Activated B cell treated with CpG ODN at 0.5 μM for 24 hours (primary cell): ENCODE measurements around the gene PCP2. TPM values are rescaled to one million over a fixed set of nuclear protein-coding genes. Genes with fewer than 3 reads are reported as not detected.
A peak's percentile ranks its signal among the peaks of the same experiment; 100 is the strongest.

Experiments
- ATAC-seq: fragments of 200-7000 bp; cut with Tn5 transposase; one replicate; pipeline ENCODE4 v1.10.0; 2021; ENCODE audit warnings: low read depth, mild to moderate bottlenecking, moderate library complexity
- CTCF ChIA-PET: fragments of 350-600 bp; sonication (Branson Sonifier 250); formaldehyde crosslinking; loops from one replicate; lab custom pipeline; 2021; ENCODE audit warnings: antibody characterized with exemption; lab: Charles Lee
- POLR2A ChIA-PET: fragments of 350-600 bp; sonication (Branson Sonifier 250); formaldehyde crosslinking; loops from one replicate; lab custom pipeline; 2021; ENCODE audit warnings: antibody characterized with exemption; lab: Charles Lee
- DNase-seq: peaks from one replicate; pipeline ENCODE4 v3.0.0; 2022
- H3K27ac Mint-ChIP-seq: one replicate; pipeline ENCODE4 v1.8.0; 2020; ENCODE audit warnings: mixed read lengths
- H3K27me3 Mint-ChIP-seq: one replicate; pipeline ENCODE4 v1.8.0; 2021; ENCODE audit warnings: mixed read lengths
- H3K36me3 Mint-ChIP-seq: one replicate; pipeline ENCODE4 v1.8.0; 2021; ENCODE audit warnings: low read depth, mixed read lengths
- H3K4me1 Mint-ChIP-seq: one replicate; pipeline ENCODE4 v1.8.0; 2021; ENCODE audit warnings: mixed read lengths
- H3K4me3 Mint-ChIP-seq: one replicate; pipeline ENCODE4 v1.8.0; 2020; ENCODE audit warnings: mild to moderate bottlenecking, mixed read lengths
- H3K9me3 Mint-ChIP-seq: one replicate; pipeline ENCODE4 v1.8.0; 2020; ENCODE audit warnings: mixed read lengths
- intact Hi-C: fragments of 100-400 bp; cut with micrococcal nuclease; formaldehyde crosslinking; loops from one replicate; pipeline ENCODE4 v1.15.1; 2024
- total RNA-seq: library from RNA; stranded (reverse); gene quantifications from 2 replicates; pipeline ENCODE4 v1.2.3, GENCODE V29; 2022
- TF ChIP-seq, protein P1 (sequence below): fragments of 200-600 bp; IDR thresholded peaks from one replicate; pipeline ENCODE4 v1.8.0; 2022; ENCODE audit warnings: antibody characterized with exemption, mild to moderate bottlenecking

The PCP2 gene
- total RNA-seq, 1 donor from 2014 or later, result 2.1 TPM

DNA sequence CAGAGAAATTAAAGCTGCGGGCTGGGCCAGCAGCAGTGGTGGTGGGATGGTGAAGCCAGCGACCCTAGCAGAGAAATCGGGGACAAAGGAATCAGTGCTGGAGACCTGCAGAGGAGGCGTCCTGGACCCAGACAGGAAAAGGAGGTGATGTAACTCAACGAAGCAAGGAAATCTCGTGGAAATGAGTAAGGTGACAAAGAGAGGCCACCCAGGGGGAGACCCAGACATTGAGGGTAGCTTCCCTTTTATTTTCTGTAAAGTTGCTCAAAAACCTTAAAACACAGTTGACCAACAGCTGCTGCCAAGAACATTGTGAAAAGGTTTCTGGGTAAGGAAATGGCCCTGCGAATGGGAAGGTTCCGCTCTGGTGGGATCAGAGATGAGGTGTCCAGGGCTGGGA is 22.1 kb upstream of the PCP2 start:
- DNase-seq (no peak), ATAC-seq (no peak)
- ChIA-PET CTCF (interaction anchor here (0.6 kb wide), 1 partner anchor 150 kb away, joined by 3 read pairs; no protein-coding TSS in a partner anchor), POLR2A (interaction anchor here (1.2 kb wide), 1 partner anchor 26 kb away, joined by 6 read pairs; the partner anchor contains the start of genes PET100 and XAB2)
- Mint-ChIP-seq H3K9me3 (no peaks in the 10 kb centered on the region), H3K36me3 (no peaks in the 10 kb centered on the region), H3K4me1 (peaks cover 25% of the 10 kb centered on the region), H3K27ac (no peak overlapping the region), H3K27me3 (no peaks in the 10 kb centered on the region), H3K4me3 (no peak overlapping the region)
- intact Hi-C loops, result loop anchor here (10.0 kb wide), 1 partner anchor 269 kb away; the partner anchor contains the start of genes CTXN1 and SNAPC2
- TF ChIP-seq, protein P1, sequence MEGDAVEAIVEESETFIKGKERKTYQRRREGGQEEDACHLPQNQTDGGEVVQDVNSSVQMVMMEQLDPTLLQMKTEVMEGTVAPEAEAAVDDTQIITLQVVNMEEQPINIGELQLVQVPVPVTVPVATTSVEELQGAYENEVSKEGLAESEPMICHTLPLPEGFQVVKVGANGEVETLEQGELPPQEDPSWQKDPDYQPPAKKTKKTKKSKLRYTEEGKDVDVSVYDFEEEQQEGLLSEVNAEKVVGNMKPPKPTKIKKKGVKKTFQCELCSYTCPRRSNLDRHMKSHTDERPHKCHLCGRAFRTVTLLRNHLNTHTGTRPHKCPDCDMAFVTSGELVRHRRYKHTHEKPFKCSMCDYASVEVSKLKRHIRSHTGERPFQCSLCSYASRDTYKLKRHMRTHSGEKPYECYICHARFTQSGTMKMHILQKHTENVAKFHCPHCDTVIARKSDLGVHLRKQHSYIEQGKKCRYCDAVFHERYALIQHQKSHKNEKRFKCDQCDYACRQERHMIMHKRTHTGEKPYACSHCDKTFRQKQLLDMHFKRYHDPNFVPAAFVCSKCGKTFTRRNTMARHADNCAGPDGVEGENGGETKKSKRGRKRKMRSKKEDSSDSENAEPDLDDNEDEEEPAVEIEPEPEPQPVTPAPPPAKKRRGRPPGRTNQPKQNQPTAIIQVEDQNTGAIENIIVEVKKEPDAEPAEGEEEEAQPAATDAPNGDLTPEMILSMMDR, result no peak

DNA sequence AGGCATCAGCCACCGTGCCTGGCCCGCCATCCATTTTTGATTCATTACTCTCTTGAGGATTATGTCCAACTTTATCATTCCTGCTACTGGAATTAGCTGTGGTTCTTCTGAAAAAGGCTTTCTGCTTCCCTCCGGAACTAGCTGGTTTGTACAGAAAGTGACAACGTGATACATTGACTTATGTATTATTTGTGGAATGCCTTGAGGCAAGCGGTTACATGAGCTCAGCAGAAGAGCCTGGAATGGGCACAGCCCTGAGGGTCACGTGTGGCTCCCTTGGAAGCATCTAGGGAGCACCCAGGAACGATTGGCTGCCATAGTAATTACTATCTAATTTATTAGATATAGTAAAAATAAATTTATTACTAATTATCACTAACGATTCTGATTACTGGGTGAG is 20.9 kb upstream of the PCP2 start:
- Mint-ChIP-seq H3K4me3 (no peak overlapping the region), H3K27me3 (no peaks in the 10 kb centered on the region), H3K9me3 (no peaks in the 10 kb centered on the region), H3K27ac (no peak overlapping the region), H3K4me1 (peaks cover 25% of the 10 kb centered on the region), H3K36me3 (no peaks in the 10 kb centered on the region)
- ChIA-PET CTCF (interaction anchor here (1.0 to 2.1 kb wide), 4 partner anchors 10 to 145 kb away, joined by 3 to 5 read pairs (median 4); partner anchors contain the start of gene TRAPPC5), POLR2A (interaction anchor here (1.2 kb wide), 1 partner anchor 16 kb away, joined by 4 read pairs; no protein-coding TSS in a partner anchor)
- DNase-seq (no peak), ATAC-seq (no peak)
- intact Hi-C loops, result loop anchor here (5.0 to 10.0 kb wide), 2 partner anchors 270 to 348 kb away; partner anchors contain the start of genes CTXN1 and SNAPC2
- TF ChIP-seq, protein P1, result no peak

DNA sequence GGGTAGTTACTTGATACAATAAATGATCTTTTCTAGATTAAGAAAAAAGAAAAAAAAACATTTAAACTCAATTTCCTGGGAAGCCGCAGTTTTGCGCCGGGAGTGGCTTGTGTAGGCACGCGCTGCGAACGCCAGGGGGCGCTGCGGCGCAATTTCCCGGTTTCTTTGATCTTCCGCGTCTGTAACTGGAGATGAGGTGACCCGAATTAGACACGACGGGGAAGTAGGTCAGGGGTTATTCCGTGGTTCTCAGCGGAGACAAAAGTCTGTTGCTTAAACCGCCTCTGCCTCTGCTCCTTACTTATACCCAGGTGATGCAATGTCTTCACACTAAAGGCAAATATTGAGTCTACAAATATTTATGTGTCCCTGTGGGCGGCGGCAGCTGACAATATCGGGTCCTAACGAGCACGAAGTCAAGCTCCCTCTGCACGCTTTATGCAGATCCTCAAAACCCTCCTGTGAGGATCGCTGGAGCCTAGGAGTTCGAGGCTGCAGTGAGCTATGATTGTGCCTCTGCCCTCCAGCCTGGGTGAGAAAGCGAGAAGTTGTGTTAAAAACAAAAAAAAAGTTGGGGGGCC is 18.6 kb upstream of the PCP2 start:
- ChIA-PET POLR2A (interaction anchor here (0.7 to 1.3 kb wide), 5 partner anchors 21 to 265 kb away, joined by 3 to 18 read pairs (median 3); partner anchors contain the start of genes PET100 and XAB2), CTCF (interaction anchor here (0.6 to 3.0 kb wide), 11 partner anchors 8 to 292 kb away, joined by 3 to 37 read pairs (median 4); partner anchors contain the start of genes TIMM44 and TRAPPC5)
- peak; percentile 82 for DNase-seq
- intact Hi-C loops, result loop anchor here (1.0 to 10.0 kb wide), 6 partner anchors 15 to 350 kb away; partner anchors contain the start of genes CTXN1, SNAPC2, STXBP2 and TRAPPC5
- peaks cover 8% of the 10 kb centered on the region for H3K4me1 Mint-ChIP-seq
- no peaks in the 10 kb centered on the region for H3K9me3 Mint-ChIP-seq
- peaks cover 6% of the 10 kb centered on the region for H3K36me3 Mint-ChIP-seq
- peak; percentile 87 for ATAC-seq
- TF ChIP-seq, protein P1, result peak; percentile 81
- H3K27me3 Mint-ChIP-seq, result no peaks in the 10 kb centered on the region
- H3K27ac Mint-ChIP-seq, result peak overlapping the region; percentile 41
- H3K4me3 Mint-ChIP-seq, result peak overlapping the region; percentile 78

DNA sequence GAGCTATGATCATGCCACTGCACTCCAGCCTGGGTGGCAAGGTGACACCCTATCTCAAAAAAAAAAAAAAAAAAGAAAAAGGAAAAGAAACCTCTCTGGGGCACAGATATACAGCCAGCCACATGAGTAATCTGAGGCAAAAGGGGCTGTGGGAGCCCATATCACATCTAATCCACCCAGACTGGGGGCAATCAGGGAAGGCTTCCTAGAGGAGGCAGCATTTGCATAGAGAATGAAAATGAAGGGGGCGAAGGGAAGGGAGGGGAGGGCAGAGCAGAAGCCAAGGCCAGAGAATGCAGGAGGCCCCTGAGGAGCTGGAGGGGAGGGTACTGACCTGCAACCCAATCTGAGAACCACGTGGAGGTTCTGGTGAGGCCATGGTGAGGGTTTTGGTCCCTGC is 16.6 kb upstream of the PCP2 start:
- H3K27ac Mint-ChIP-seq, result no peak overlapping the region
- no peaks in the 10 kb centered on the region for H3K27me3 Mint-ChIP-seq
- DNase-seq, result no peak
- intact Hi-C loops, result loop anchor here (5.0 to 10.0 kb wide), 2 partner anchors 275 to 352 kb away; partner anchors contain the start of genes CTXN1 and SNAPC2
- CTCF ChIA-PET, result interaction anchor here (0.9 to 3.0 kb wide), 3 partner anchors 31 to 294 kb away, joined by 3 to 37 read pairs (median 3); partner anchors contain the start of gene TRAPPC5
- POLR2A ChIA-PET, result interaction anchor here (0.6 kb wide), 1 partner anchor 33 kb away, joined by 10 read pairs; no protein-coding TSS in a partner anchor
- TF ChIP-seq, protein P1, result no peak
- H3K4me1 Mint-ChIP-seq, result peaks cover 8% of the 10 kb centered on the region
- no peaks in the 10 kb centered on the region for H3K9me3 Mint-ChIP-seq
- H3K4me3 Mint-ChIP-seq, result no peak overlapping the region
- peaks cover 16% of the 10 kb centered on the region for H3K36me3 Mint-ChIP-seq
- ATAC-seq, result no peak
